Nephron progenitor cell (in vitro differentiated cells): ENCODE results near the gene COL18A1.

Experiments used
- DNase-seq: peaks from one replicate; pipeline ENCODE4 v3.0.0; 2021
- H3K27ac Mint-ChIP-seq: 2 replicates; pipeline ENCODE4 v1.8.0; 2021; ENCODE audit warnings: mild to moderate bottlenecking, moderate library complexity, mixed read lengths
- H3K27me3 Mint-ChIP-seq: 2 replicates; pipeline ENCODE4 v1.8.0; 2021; ENCODE audit warnings: mild to moderate bottlenecking, low read depth, mixed read lengths; ENCODE audit not compliant: poor library complexity
- H3K36me3 Mint-ChIP-seq: 2 replicates; pipeline ENCODE4 v1.8.0; 2021; ENCODE audit warnings: low read depth, mixed read lengths
- H3K4me1 Mint-ChIP-seq: 2 replicates; pipeline ENCODE4 v1.8.0; 2021; ENCODE audit warnings: mixed read lengths
- H3K4me3 Mint-ChIP-seq: 2 replicates; pipeline ENCODE4 v1.8.0; 2021; ENCODE audit warnings: mild to moderate bottlenecking, moderate library complexity, mixed read lengths
- H3K9me3 Mint-ChIP-seq: 2 replicates; pipeline ENCODE4 v1.8.0; 2021; ENCODE audit warnings: mild to moderate bottlenecking, moderate library complexity, mixed read lengths
- CTCF ChIP-seq: fragments of 200-600 bp; sonication (generic); IDR thresholded peaks from 2 replicates; pipeline ENCODE4 v1.5.0; 2021; ENCODE audit warnings: antibody characterized with exemption

COL18A1 gene

GRCh38 chr21:45504516-45505415 is 99.8 kb downstream of the COL18A1 start:
- no peaks in the 10 kb centered on the region for H3K27me3 Mint-ChIP-seq
- peaks cover 10% of the 10 kb centered on the region for H3K36me3 Mint-ChIP-seq
- no peak overlapping the region for H3K4me3 Mint-ChIP-seq
- peak; percentile 1 for DNase-seq
- TF ChIP-seq CTCF, result no peak
- peaks cover 6% of the 10 kb centered on the region for H3K4me1 Mint-ChIP-seq
- no peak overlapping the region for H3K27ac Mint-ChIP-seq
- H3K9me3 Mint-ChIP-seq, result no peaks in the 10 kb centered on the region

- Mint-ChIP-seq H3K27me3 (no peaks in the 10 kb centered on the region), H3K9me3 (no peaks in the 10 kb centered on the region), H3K4me3 (no peak overlapping the region), H3K36me3 (peaks cover 9% of the 10 kb centered on the region), H3K27ac (no peak overlapping the region), H3K4me1 (peaks cover 6% of the 10 kb centered on the region)
- TF ChIP-seq CTCF, result no peak
- DNase-seq, result no peak
These were observed 100.6 kb downstream of the COL18A1 start for GRCh38 chr21:45505416-45506021.

GRCh38 chr21:45506241-45506817 is 101.4 kb downstream of the COL18A1 start:
- TF ChIP-seq CTCF, result no peak
- H3K36me3 Mint-ChIP-seq, result peaks cover 9% of the 10 kb centered on the region
- H3K4me3 Mint-ChIP-seq, result no peak overlapping the region
- peak; percentile 4 for DNase-seq
- no peaks in the 10 kb centered on the region for H3K27me3 Mint-ChIP-seq
- peaks cover 6% of the 10 kb centered on the region for H3K4me1 Mint-ChIP-seq
- H3K9me3 Mint-ChIP-seq, result no peaks in the 10 kb centered on the region
- no peak overlapping the region for H3K27ac Mint-ChIP-seq

GRCh38 chr21:45506836-45507522 is 102.0 kb downstream of the COL18A1 start:
- no peaks in the 10 kb centered on the region for H3K9me3 Mint-ChIP-seq
- H3K4me3 Mint-ChIP-seq, result no peak overlapping the region
- peaks cover 9% of the 10 kb centered on the region for H3K36me3 Mint-ChIP-seq
- H3K4me1 Mint-ChIP-seq, result peaks cover 6% of the 10 kb centered on the region
- DNase-seq, result no peak
- H3K27me3 Mint-ChIP-seq, result no peaks in the 10 kb centered on the region
- no peak overlapping the region for H3K27ac Mint-ChIP-seq
- no peak for TF ChIP-seq CTCF

- DNase-seq, result peak; percentile 3
- Mint-ChIP-seq H3K4me3 (no peak overlapping the region), H3K9me3 (no peaks in the 10 kb centered on the region), H3K4me1 (peaks cover 6% of the 10 kb centered on the region), H3K27me3 (no peaks in the 10 kb centered on the region), H3K27ac (peak overlapping the region; percentile 76), H3K36me3 (peaks cover 4% of the 10 kb centered on the region)
- TF ChIP-seq CTCF, result no peak
These were observed 102.5 kb downstream of the COL18A1 start for GRCh38 chr21:45507523-45507875.
